ENCODE results near the gene TMED6.

DNA sequence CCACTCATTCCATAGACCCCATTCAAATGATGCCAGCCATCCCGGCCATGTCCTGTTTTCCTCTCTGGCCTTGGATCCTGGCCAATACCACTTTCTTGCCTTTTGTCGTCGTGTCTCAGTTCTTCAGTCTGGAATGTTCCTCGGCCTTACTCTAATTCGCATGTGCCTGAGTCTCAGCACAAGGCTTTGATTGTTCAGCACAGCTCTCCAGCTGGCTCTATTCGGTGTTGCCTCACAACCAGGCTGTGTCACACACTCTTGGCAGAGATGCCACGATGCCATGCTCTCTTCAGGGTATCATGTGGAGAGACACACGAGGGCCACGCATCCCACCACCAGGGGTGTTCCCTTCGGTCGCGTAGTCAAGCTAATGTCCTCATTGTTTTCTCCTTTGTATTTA is 42.3 kb downstream of the TMED6 start:
- TF ChIP-seq, protein P1, sequence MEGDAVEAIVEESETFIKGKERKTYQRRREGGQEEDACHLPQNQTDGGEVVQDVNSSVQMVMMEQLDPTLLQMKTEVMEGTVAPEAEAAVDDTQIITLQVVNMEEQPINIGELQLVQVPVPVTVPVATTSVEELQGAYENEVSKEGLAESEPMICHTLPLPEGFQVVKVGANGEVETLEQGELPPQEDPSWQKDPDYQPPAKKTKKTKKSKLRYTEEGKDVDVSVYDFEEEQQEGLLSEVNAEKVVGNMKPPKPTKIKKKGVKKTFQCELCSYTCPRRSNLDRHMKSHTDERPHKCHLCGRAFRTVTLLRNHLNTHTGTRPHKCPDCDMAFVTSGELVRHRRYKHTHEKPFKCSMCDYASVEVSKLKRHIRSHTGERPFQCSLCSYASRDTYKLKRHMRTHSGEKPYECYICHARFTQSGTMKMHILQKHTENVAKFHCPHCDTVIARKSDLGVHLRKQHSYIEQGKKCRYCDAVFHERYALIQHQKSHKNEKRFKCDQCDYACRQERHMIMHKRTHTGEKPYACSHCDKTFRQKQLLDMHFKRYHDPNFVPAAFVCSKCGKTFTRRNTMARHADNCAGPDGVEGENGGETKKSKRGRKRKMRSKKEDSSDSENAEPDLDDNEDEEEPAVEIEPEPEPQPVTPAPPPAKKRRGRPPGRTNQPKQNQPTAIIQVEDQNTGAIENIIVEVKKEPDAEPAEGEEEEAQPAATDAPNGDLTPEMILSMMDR (IDR thresholded peaks at IDR 0.05) = no peak
- peak in 1 of 2 donors; percentile 18 for TF ChIP-seq POLR2AphosphoS5 (IDR thresholded peaks at IDR 0.05)
